Ureter (tissue), 1 donor: ENCODE results near the gene GAL3ST1. TPM values are rescaled to one million over a fixed set of nuclear protein-coding genes. Genes with fewer than 3 reads are reported as not detected.
A peak's percentile ranks its signal among the peaks of the same experiment; 100 is the strongest.
"Not testable (repeated sequence)": the region's sequence is repeated elsewhere in the genome, so short reads cannot be mapped to it uniquely, and the experiment has no call there.

Source experiments
- DNase-seq: peaks from one replicate; pipeline ENCODE4 v3.0.0-alpha.2; 2020; ENCODE audit warnings: low spot score
- total RNA-seq: library from RNA; stranded (reverse); gene quantifications from one replicate; pipeline ENCODE4 v1.2.4, GENCODE V29; 2023
- donor health status: DM: yes; HTN: yes; CAD: no.

Gene GAL3ST1
- total RNA-seq, 1 donor from 2014 or later = 0.73 TPM

DNA sequence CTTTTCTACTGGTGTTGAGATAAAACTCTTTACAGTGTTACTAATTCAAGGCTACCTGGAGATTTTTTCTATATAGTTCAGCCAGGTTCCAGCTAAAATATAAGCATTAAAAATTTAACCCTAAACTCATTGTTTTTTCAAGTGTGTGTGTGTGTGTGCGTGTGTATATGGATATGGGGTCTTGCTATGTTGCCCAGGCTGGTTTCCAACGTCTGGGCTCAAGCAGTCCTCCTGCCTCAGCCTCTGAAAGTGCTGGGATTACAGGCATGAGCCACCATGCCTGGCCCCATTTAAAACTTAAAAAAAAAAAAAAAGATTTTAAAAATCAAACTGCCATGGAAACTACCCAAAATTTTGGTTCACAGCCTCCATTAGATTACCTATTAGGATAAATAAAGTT lies 21.7 kb upstream of the GAL3ST1 start:
- DNase-seq = no peak

DNA sequence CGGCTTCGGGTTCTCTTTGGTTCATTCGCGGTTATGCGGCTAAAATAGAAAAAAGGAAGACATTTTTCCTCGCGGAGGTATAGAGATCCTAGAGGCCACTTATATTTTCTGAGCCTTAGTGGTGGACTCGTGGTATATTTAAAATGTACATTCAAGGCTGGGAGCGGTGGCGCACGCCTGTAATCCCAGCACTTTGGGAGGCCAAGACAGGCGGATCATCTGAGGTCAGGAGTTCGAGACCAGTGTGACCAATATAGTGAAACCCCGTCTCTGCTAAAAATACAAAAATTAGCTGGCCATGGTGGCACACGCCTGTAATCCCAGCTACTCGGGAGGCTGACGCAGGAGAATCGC lies 17.9 kb upstream of the GAL3ST1 start:
- not testable (repeated sequence) for DNase-seq

DNA sequence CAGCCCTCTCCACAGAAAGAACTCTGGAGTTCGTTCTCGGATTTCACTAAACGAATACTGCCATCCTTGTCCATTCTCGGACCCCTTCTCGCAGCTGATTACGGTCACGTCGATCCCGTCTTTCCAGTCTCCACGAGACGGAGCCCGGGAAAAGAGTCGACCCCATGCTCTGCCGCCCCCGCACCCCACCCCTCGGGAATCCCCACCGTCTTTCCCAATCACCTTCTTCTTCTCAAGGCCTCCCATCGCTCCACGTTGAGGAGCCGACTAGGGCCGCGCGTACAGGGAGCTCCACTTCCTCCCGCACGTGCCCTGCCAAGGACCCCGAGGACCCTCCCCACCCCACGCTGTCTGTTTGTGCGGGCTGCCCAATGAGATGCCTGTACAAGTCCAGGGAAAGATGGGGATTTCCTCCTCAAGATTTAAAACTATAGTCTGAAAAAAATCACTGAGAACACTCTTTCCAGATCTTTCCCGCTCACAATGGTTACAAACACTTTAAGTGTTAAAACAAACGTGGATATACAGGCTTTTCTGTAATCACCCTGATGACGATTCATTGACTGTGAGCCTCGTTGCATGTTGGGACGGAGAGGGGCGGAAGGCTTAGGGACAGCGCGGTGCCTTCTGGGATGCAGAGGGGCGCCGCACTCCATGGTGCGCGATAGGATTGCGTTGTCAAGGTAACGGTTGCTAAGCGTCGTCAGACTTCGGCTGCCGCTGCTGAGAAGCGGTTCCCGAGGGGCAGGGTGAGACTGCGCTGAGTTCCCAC lies 17.3 kb upstream of the GAL3ST1 start, which contains the start of gene PES1:
PES1 (minus strand) TSS at position 323 of the 772 bp plus-strand sequence; CDS start at position 246, 77 bp downstream.
- peak; percentile 95 for DNase-seq

DNA sequence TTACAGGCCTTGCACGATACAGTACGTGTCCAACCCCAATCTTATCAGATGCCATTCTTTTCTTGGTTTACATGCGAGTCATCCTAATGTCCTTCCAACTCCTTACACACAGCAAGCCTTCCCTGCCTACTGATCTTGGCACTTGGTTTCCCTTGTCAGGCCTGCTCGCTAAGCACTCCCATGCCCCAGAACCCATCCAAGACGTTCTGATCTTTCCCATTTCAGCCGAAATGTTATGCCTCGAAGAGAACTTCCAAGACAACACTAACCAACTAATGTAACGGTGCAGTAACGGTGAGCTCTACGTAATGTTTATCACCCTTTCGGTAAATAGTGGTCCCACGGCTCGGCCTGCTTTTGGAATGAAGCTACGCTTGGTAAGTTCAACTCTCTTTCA lies 16.7 kb upstream of the GAL3ST1 start:
- no peak for DNase-seq

DNA sequence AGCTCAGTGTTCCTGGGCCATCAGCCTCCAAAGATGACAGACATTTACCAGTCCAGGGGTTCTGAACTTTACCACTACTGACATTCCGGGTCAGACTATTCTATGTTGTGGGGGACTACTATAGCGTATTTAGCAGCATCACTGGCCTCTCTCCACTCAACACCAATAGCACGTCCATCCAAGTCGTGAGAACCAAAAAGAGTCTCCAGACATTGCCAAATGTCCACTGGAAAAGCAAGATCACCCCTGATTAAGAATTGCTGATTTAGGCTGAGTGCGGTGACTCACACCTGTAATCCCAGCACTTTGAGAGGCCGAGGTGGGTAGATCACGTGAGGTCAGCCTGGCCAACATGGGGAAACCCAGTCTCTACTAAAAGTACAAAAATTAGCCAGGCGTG lies 11.9 kb upstream of the GAL3ST1 start:
- no peak for DNase-seq

DNA sequence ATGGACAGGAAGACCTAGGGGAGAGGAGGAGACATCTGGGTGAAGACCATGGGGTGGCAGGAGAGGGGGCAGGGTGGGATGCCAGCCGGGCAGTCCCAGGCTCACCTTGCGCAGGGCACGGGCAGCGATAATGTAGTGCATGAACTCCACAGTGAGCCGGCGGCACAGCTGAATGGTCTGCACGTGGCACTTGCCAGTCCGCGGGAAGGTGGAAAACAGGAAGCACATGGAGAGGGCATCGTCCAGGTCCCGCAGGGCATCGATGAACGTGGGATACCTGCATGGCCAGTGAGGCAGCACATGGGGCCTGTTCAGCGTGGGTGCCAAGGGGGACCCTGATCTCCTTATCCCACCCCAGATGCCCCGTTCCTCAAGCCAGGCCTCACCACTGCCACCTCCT lies 10.0 kb upstream of the GAL3ST1 start:
- no peak for DNase-seq

DNA sequence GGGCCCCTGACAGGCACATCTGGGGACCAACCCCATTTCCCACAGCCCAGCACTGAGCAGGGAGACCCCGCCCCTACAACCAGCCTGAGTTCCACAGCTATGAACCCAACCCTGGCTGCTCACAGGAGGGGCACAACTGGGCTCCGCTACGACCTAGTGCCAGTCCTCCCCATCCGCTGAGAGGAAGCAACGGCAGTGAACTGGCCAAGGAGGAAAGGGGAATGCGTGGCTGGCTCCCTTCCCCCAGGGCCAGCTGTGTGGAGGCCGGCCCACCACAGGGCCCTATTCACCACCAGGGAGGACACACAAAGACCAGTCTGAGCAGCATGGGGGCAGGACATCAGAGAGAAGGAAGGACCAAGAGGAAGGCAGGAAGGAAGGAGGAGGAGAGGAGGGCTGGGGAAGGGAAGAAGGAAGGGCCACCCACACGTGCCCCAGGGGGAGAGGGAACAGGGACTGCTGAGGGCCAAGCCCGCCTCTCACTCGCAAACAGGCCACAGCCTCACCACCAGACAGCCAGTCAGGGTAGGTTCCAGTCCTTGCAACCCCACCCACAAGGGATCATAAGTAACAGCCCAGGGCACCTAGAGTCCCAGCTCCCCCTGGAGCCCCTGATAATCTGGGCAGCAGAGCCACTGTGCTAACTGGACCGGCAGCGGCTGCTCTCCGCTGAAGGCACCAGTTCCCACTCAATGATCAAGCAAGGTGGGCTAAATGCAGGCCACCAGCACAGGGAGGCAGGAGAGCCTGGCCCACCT lies 8.5 kb upstream of the GAL3ST1 start:
- DNase-seq = no peak

DNA sequence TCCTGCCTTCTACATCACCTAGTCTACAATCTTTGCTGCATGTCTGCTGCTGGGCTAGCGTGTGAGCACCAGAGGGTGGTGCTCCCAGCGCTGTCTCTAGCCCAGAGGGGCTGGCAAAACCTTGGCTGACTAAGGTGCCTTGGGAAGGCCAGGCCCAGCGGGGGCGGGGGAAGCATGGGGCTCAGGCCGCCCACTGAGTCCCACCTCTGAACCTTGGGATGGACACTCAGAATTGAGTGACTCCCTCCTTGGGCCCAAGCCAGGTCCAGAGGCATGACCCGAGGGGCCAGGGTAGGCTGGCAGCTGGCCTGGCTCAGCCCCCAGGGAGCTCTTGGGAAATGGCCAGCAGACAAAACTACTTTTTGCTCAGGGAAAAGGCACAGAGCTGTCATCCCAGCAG lies 7.6 kb upstream of the GAL3ST1 start:
- no peak for DNase-seq

DNA sequence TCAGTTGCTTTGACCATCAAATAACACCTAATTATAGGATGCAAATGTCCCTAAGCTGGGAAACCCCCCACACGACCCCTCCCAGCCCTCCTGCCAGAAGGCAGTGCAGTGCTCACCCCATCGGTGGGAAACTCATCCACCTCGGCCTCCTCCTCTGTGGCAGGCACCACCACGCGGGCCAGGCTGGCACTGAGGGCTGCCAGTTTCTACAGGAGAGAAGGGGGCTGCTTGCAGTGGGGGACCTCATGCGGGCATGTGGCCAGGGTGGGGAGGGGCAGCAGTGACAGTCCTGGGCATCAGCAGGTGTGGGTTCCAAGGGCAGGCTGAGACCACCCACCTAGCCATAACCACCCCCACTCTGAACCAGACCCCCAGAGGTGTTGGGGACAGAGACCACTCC lies 6.4 kb upstream of the GAL3ST1 start:
- DNase-seq = no peak

DNA sequence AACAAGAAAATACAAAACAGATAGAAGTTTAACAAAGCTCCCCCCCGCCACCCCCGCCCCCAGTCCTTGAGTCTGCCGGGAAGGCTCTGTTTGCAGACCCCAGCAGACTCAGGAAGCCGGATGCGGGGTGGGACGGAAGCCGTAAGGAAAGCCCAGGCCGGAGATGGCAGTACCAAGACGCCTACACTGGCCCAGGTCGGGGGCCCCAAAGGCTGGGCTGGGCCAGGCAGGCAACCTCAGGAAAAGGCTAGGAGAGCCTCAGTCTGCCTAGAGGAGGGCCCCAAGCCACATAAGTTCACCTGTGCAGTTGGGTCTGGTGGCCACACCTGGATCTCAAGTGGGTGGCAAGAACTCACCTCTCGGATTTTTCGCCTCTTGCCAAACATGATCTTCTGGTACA lies 4.0 kb upstream of the GAL3ST1 start:
- no peak for DNase-seq

DNA sequence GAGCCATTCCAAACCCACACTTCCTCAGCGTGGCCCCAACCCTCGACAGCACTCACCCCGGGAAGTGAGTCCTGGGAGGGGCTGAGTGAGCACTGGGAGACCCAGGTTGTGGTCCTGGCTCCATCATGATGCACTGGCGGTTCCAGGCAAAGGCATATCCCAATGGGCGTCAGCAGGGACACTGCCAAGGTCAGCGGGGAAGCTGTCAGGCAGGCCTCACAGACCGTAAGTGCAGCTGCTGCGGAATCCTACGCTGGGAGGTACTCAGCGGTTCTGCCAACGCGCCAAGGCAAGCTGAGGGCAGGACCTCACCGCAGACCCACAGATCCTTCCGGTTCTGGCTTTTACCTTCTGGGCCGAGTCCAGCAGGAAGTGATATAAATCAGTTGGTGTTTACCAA lies 1.4 kb upstream of the GAL3ST1 start:
- DNase-seq = no peak

DNA sequence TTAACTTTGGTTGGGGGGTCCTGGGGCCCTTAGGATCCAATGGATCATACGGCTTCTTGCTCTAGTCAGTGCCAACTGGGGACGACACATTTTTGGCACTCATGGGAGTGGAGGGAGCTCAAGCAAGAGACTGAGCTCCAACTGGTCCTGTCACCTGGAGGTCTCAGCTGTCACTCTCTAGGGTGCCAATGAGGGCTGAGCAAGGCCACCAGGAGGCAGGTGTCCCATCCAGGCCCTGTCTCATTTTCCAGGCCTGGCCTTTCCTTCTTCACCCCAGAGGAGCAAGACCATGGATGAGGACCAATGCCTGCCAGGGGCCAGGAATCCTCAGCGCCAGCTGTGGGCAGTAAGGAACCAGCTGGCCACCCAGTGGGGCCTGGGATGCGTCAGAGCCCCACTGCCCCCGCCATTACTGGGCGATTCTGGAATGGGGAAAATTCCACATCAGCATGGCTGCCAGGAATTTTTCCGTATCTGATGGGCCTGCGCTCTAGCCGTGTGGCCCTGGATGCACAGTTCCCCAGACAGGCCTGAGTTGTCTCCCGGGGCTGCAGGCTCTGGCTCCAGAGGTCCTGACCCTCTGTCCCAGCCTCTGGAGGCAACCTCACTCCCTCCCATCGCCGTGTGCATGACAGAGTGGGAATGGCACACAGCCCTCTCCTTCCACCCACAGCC lies 669 bp upstream of the GAL3ST1 start:
- peak; percentile 77 for DNase-seq

DNA sequence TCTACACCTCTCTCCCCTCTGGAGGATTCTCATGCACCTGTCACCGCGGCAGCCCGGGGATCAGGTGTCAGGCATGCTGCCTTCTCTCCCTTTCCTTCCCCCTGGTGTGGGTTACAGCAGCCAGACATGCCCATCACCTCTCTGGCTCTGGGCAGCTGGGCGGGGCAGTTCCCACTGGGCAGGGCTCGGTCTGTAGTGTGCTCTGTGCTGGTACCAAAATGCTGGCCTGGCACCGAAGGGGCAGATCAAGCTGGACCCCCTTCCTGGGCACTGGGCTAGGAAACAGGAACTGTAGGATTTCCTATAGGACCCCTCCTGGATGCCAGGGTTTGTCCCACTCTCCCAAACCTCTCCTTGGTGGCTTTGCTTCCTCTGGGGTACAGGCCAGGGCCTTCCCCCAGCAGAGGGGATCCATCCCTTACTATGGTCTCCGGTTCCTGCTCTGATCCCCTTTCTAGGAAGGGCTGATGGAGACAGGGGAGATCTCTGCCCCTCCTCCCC lies 821 bp downstream of the GAL3ST1 start:
- DNase-seq = no peak

DNA sequence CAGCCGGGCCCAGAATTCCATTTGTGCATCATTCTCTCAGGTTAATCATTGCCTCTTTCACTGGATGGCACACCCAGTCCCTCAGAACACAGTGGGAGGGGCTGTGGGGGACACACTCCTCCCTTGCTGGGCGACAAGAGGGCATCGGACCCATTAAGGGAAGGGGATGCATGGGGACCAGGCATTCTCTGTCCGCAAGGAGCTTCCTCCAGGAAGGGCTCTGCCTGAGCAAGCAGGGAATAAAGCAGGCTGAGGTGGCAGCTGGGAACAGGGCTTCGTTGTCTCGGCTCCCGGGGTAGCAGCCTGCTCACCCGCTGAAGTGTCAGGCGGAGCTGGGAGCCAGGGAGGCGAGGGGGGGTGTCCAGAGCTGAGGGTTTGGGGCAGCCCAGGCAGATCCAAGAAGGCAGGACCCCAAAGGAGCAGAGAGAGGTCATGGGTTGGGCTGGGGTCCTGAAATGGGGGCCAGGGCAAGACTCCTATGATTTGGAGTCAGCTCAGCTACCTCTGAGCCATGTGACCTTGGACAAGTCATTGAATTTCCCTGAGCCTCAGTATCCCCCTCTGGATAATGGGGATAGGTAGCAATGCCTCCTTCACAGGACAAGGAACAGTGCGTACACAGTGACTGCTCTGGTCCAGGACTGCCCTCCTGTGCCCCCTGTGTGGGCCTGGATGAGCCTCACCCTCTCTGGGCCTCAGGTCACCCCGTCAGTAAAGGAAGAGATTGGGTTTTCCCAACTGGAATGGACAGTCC lies 1.4 kb downstream of the GAL3ST1 start:
- no peak for DNase-seq

DNA sequence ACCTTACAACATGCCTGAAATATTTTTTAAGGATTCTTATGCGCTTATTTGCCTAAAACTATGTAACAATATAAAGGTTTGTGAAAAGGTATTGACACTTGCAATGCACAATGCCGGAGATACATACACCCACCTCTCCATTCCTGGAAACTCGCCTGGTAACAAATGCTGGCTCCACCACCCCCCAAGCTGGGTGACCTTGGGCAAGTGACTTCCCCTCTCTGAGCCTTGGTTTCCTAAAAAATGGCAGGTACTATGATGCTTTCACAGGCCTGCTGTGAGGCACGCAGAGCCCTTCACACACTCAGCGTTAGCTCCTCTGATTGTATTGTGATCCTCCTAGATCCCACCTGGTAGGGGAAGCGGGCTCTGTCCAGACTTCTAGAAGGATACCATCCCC lies 2.3 kb downstream of the GAL3ST1 start:
- no peak for DNase-seq

DNA sequence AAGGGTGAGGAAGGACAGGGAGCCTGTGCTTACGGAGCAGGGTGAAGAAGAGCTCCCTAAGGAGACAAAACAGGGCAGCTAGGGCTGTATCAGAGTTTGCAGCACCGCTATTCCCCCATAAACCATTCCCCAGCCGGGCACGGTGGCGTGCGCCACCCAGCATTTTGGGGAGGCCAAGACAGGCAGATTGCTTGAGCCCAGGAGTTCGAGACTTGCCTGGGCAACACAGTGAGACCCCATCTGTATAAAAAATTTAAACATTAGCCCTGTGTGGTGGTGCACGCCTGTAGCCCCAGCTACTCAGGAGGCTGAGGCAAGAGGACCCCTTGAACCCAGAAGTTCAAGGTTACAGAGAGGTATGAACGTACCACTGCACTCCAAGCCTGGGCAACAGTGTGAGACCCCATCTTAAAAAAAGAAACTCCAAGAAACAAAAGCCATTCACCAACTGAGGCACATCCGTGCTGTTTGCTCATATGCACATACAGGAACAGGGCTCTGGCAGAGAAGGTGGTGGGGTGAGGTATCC lies 4.7 kb downstream of the GAL3ST1 start:
- DNase-seq = no peak

DNA sequence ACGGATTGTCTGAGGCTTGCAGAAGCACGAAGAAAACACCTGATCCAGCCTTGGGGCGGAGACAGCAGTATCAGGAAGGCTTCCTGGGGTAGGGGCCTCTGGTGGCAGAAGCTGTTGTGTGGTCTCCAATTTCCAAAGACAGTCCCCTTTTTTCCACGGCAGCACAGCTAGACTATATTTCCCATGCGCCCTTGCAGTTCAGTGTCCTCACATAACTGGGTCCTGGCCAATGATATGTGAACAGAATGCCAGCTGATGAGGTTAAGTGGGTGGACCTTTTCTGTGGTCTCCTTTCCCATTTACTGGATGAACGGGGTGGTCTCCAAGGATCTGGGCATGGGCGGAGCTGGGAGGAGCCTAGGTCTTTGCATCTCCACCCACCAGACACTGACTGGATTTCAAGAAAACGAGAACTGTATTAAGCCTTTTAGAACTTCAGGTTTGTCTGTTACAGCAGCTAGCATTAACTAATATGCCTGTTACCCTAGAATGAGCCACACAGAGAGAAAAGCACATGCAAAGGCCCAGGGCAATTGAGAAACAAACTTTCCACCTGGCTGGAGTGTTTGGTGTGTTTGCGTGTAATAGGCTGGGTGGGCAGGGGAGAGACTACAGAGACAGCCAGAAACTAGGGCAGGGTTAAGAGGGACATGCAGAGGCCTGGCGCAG lies 6.2 kb downstream of the GAL3ST1 start:
- no peak for DNase-seq

DNA sequence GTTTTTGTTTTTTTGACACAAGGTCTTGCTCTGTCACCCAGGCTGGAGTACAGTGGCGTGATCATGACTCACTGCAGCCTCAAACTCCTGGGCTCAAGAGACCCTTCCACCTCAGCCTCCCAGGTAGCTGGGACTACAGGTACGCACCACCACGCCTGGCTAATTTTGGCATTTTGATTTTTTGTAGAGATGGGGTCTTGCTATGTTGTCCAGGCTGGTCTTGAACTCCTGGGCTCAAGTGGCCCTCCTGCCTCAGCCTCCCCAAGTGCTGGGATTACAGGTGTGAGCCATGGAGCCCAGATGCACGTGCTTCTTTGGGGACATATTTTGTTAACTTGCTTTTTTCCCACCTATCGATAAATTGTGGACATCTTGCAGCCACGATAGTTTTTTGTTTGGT lies 7.2 kb downstream of the GAL3ST1 start:
- not testable (repeated sequence) for DNase-seq

DNA sequence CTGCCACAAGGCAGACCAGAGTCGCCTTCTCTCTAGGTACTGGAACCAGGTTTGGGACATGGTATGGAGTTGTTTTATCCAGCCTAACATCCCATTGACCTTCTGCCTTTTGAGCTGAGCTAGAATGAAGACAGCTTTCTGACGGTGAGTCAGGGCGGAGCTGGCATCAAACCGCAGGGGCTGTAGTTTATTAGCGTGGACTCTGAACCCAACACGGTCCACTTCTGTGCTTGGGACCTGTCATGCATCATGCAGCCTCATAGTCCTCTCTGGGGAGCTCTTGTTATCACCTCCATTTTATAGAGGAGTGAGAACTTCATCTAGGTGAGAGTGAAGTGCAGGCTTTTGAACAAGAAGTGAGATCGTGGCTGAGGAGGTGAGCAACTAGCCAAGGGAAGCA lies 8.3 kb downstream of the GAL3ST1 start:
- DNase-seq = no peak

DNA sequence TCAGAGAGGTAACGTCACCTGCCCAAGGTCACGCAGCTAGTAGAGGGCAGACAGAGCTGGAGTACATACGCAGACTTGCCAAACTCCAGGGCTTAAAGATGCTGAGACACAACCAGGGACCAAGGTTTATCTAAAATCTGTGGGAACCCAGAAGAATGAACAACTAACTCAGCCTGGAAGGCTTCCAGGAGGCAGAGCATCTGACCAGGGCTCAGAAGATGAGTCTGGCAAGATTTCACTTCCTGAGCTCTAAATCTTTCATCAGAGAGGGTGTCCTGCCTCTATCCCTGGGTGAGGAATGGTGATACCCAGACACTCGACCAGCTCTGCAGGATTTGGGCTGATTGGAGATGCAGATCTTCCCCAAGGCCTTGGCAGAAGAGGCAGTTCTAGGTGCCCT lies 9.1 kb downstream of the GAL3ST1 start:
- DNase-seq = no peak

DNA sequence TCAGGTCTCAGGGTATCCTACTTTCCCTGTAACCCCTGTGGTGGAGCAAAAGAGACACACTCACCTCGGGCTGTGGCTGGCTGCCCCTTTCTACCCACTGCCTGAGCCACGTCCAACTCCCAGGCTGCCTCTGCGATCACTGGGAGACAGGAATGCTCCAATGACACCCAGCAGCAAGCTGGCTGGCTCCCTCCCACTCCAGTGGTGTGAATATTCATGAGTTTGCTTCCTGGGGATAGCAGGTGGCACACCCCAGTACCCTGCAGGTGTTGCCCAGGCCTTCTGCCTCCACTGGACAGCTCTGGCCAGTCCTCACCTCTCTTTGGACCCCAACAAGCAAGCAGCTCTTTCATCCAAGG lies 9.7 kb downstream of the GAL3ST1 start:
- no peak for DNase-seq
